ENCODE data around the gene ITGA8.

DNA sequence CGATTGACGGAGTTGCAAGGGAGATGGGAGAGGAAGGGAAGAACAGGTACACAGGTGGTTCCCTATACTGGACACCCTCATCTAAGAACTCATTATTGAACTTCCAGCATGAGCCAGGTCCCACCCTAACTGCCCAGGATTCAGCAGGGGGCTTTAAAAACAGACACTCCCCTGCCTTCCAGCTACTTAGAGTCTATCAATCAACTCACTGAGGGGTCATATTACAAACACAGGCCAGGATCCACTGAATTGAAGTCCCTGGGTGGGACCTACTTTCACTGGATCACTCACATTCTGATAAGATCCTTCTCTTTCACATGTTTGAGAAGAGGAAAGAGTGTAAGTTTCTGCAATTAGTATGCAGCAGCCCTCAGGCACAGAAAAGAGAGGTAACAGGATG lies 92.8 kb downstream of the ITGA8 start:
- no peak for TF ChIP-seq GATA2 (IDR thresholded peaks at IDR 0.05; ENCODE audit: low read depth, low read length)
- no peak for TF ChIP-seq GATA3 (IDR thresholded peaks at IDR 0.05; ENCODE audit: low read depth, low read length)
